GM12878 (cell line): ENCODE data around the gene GRIK3. TPM values are rescaled to one million over a fixed set of nuclear protein-coding genes. Genes with fewer than 3 reads are reported as not detected.

Source experiments
- ATAC-seq: fragments of 200-7000 bp; cut with Tn5 transposase; 3 replicates; pipeline ENCODE4 v1.9.1; 2020; ENCODE audit warnings: mild to moderate bottlenecking, moderate library complexity
- BruUV-seq: library from RNA; stranded (reverse); fragments of 400-500 nt; replicated peaks from 2 replicates; lab custom pipeline; 2021; lab: Mats Ljungman, UMichigan
- CTCF ChIA-PET: fragments of 300-600 bp; sonication (Branson Sonifier 250); formaldehyde crosslinking; extraction: SDS; loops from one replicate; lab custom pipeline; 2021; ENCODE audit warnings: inconsistent platforms; lab: Yijun Ruan, JAX
- POLR2A ChIA-PET: fragments of 350-600 bp; formaldehyde crosslinking; extraction: SDS; loops from one replicate; lab custom pipeline; 2021; ENCODE audit warnings: inconsistent platforms; lab: Charles Lee
- RAD21 ChIA-PET: fragments of 300-600 bp; sonication (Branson Sonifier 250); formaldehyde crosslinking; loops from one replicate; lab custom pipeline; 2023; ENCODE audit warnings: antibody characterized with exemption; ENCODE audit not compliant: unreplicated experiment; lab: Charles Lee
- SMC1A ChIA-PET: fragments of 300-600 bp; sonication (Branson Sonifier 250); formaldehyde crosslinking; loops from one replicate; lab custom pipeline; 2023; ENCODE audit not compliant: unreplicated experiment, uncharacterized antibody; lab: Charles Lee
- DNase-seq: peaks from one replicate; pipeline ENCODE4 v3.0.0-alpha.2; 2011; ENCODE audit warnings: low read depth, low spot score
- FAIRE-seq: peaks from 3 replicates; lab custom pipeline; 2011; peaks lifted over from hg19 to GRCh38; lab: Jason Lieb, UNC
- H2AFZ ChIP-seq: 2 replicates; pipeline ENCODE4 v1.6.0; 2011; ENCODE audit warnings: low read depth, low read length, control low read depth; ENCODE audit not compliant: control insufficient read depth
- H3K27ac ChIP-seq: 2 replicates; pipeline ENCODE4 v1.5.1; 2011; ENCODE audit warnings: control low read depth; ENCODE audit not compliant: control insufficient read depth, insufficient read depth
- H3K27me3 ChIP-seq, 2 experiments: replicated peaks in 1 of 2; 2 replicates each; pipeline versions ENCODE4 v1.6.0 to v1.6.1; 2011; ENCODE audit warnings: low read length in 1 of 2; ENCODE audit not compliant: control insufficient read depth in 2 of 2, insufficient read depth in 2 of 2
- H3K36me3 ChIP-seq, 2 experiments: 2 replicates each; pipeline ENCODE4 v1.5.1; 2011; ENCODE audit warnings: low read length in 1 of 2; ENCODE audit not compliant: control insufficient read depth in 2 of 2, insufficient read depth in 2 of 2
- H3K4me1 ChIP-seq: 2 replicates; pipeline ENCODE4 v1.6.1; 2011; ENCODE audit warnings: mild to moderate bottlenecking, low read length, moderate library complexity, mixed read lengths; ENCODE audit not compliant: control insufficient read depth, insufficient read depth
- H3K4me2 ChIP-seq: 2 replicates; pipeline ENCODE4 v1.6.0; 2011; ENCODE audit warnings: control low read depth; ENCODE audit not compliant: control insufficient read depth, insufficient read depth
- H3K4me3 ChIP-seq: fragments of 200-600 bp; sonication (generic); 2 replicates; pipeline ENCODE4 v1.5.1; 2016
- H3K79me2 ChIP-seq: 2 replicates; pipeline ENCODE4 v1.6.0; 2011; ENCODE audit warnings: low read length; ENCODE audit not compliant: control insufficient read depth, insufficient read depth
- H3K9ac ChIP-seq: 2 replicates; pipeline ENCODE4 v1.8.0; 2011; ENCODE audit warnings: low read length, control low read depth, mixed read lengths; ENCODE audit not compliant: control insufficient read depth, insufficient read depth
- H3K9me3 ChIP-seq: replicated peaks from 3 replicates; pipeline ENCODE4 v1.5.1; 2011; ENCODE audit warnings: mild to moderate bottlenecking, low read length; ENCODE audit not compliant: control insufficient read depth, insufficient read depth
- H4K20me1 ChIP-seq: 2 replicates; pipeline ENCODE4 v1.6.0; 2011; ENCODE audit not compliant: control insufficient read depth, insufficient read depth
- BACH1 ChIP-seq: fragments of 450-650 bp; IDR thresholded peaks from 2 replicates; pipeline ENCODE4 v1.6.1; 2017; ENCODE audit warnings: mild to moderate bottlenecking, borderline replicate concordance
- CBFB ChIP-seq: IDR thresholded peaks from 2 replicates; pipeline ENCODE4 v1.6.1; 2016; ENCODE audit warnings: antibody characterized with exemption, low read depth
- CBX3 ChIP-seq: fragments of 200-600 bp; sonication (generic); IDR thresholded peaks from 2 replicates; pipeline ENCODE4 v1.6.1; 2016; ENCODE audit warnings: low read depth, borderline replicate concordance
- CHD4 ChIP-seq: fragments of 200-600 bp; sonication (generic); IDR thresholded peaks from 2 replicates; pipeline ENCODE4 v1.6.1; 2016; ENCODE audit warnings: mild to moderate bottlenecking
- EP300 ChIP-seq, 2 experiments: fragments of 150-350 bp in 1 of 2; IDR thresholded peaks; 2 replicates each; pipeline ENCODE4 v1.6.1; 2011 to 2012; ENCODE audit warnings: low read depth in 2 of 2, low read length in 2 of 2, borderline replicate concordance in 1 of 2, improper control_type of control experiment in 1 of 2, inconsistent platforms in 1 of 2; ENCODE audit not compliant: control insufficient read depth in 1 of 2
- MAX ChIP-seq: IDR thresholded peaks from 2 replicates; pipeline ENCODE4 v1.6.1; 2012; ENCODE audit warnings: low read depth, low read length, improper control_type of control experiment
- NRF1 ChIP-seq: conservative IDR thresholded peaks from 2 replicates; pipeline ENCODE4 v1.6.1; 2011; ENCODE audit warnings: mild to moderate bottlenecking, low read depth, low read length, improper control_type of control experiment
- PAX8 ChIP-seq: fragments of 450-650 bp; IDR thresholded peaks from 2 replicates; pipeline ENCODE4 v1.6.1; 2017; ENCODE audit warnings: mild to moderate bottlenecking, moderate library complexity
- RFX5 ChIP-seq: IDR thresholded peaks from 2 replicates; pipeline ENCODE4 v1.6.1; 2011; ENCODE audit warnings: low read depth, low read length, improper control_type of control experiment
- RUNX3 ChIP-seq: IDR thresholded peaks from 2 replicates; pipeline ENCODE4 v1.6.1; 2012; ENCODE audit warnings: low read length, inconsistent platforms
- SIX5 ChIP-seq: IDR thresholded peaks from 2 replicates; pipeline ENCODE4 v1.6.1; 2011; ENCODE audit warnings: mild to moderate bottlenecking, low read depth, low read length, moderate library complexity; ENCODE audit not compliant: severe bottlenecking
- SREBF2 ChIP-seq: IDR thresholded peaks from 2 replicates; pipeline ENCODE4 v1.6.1; 2012; ENCODE audit warnings: mild to moderate bottlenecking, low read length
- ZBTB33 ChIP-seq: fragments of 450-650 bp; IDR thresholded peaks from 2 replicates; pipeline ENCODE4 v1.6.1; 2017; ENCODE audit warnings: mild to moderate bottlenecking
- ZBTB40 ChIP-seq: fragments of 450-650 bp; IDR thresholded peaks from 2 replicates; pipeline ENCODE4 v1.6.1; 2016; ENCODE audit warnings: mild to moderate bottlenecking, moderate library complexity, borderline replicate concordance
- WGBS: methylation state at CpG from one replicate; pipeline ENCODE4 v1.1.6; 2016; ENCODE audit warnings: low lambda C conversion rate; ENCODE audit not compliant: insufficient replicate concordance, insufficient coverage; ENCODE audit errors: missing lambda C conversion rate; 5-methylcytosine and 5-hydroxymethylcytosine counted together
- in situ Hi-C: fragments of 300-500 bp; cut with MboI; formaldehyde crosslinking; loops from 9 replicates; pipeline ENCODE4 v1.14.3; 2018; ENCODE audit warnings: mixed read lengths
- intact Hi-C: fragments of 100-400 bp; cut with micrococcal nuclease; formaldehyde crosslinking; loops from one replicate; pipeline ENCODE4 v1.14.2; 2022; ENCODE audit not compliant: unreplicated experiment
- polyA plus RNA-seq, 11 experiments: library from polyadenylated mRNA; depleted of rRNA in 4 of 11; unstranded in 6 of 11; stranded (reverse) in 5 of 11; fragments of >200 nt; fragmentation: Nextera tagmentation in 4 of 11; fragmentation: Illumina TruSeq in 1 of 11; extraction: Ambion mirVana in 4 of 11; extraction: Trizol in 1 of 11; gene quantifications; 1 replicate in 1 of 11; 2 replicates in 10 of 11; pipeline versions ENCODE4 v1.2.1 to v1.2.3, GENCODE V29; 2011 to 2016; ENCODE audit warnings: inconsistent platforms in 2 of 11, missing spikeins in 2 of 11, low read depth in 1 of 11
- total RNA-seq, 4 experiments: library from RNA; depleted of rRNA in 3 of 4; stranded (reverse); fragments of >200 nt in 3 of 4; fragmentation: Illumina TruSeq in 1 of 4; extraction: Trizol in 1 of 4; gene quantifications; 2 replicates each; pipeline versions ENCODE4 v1.2.1 to v1.2.3, GENCODE V29; 2013 to 2021

Gene GRIK3
- total and polyA plus RNA-seq, 10 of the 15 experiments (the other 5 are each of a cell fraction or from before 2014, with no cell fraction given) = not detected

GRCh38 chr1:36845802-36846201 lies 188.5 kb downstream of the GRIK3 start:
- no peaks in the 10 kb centered on the region for H3K9me3 ChIP-seq
- no peak for ATAC-seq
- intact Hi-C loops (no loop called here), in situ Hi-C loops (no loop called here)
- no peak overlapping the region for H3K4me2 ChIP-seq
- no peak overlapping the region for H3K9ac ChIP-seq
- H3K4me3 ChIP-seq = no peak overlapping the region
- no peaks in the 10 kb centered on the region for H3K79me2 ChIP-seq
- ChIA-PET CTCF (no interaction called here), POLR2A (no interaction called here), RAD21 (no interaction called here), SMC1A (no interaction called here)
- FAIRE-seq = no peak
- no peaks in the 10 kb centered on the region for H3K4me1 ChIP-seq
- no peak overlapping the region for H3K27ac ChIP-seq
- H3K36me3 ChIP-seq = no peaks in the 10 kb centered on the region
- no TSS peak for BruUV-seq
- no peak for DNase-seq
- no peak overlapping the region for H2AFZ ChIP-seq
- peaks cover 0 to 3% of the 10 kb centered on the region in 2 experiments; a peak in 1 of 4 replicates for H3K27me3 ChIP-seq
- WGBS = 43% methylated on average over 14 of the region's 14 CpGs
- H4K20me1 ChIP-seq = no peaks in the 10 kb centered on the region
- no peak for TF ChIP-seq ZBTB40
- no peak for TF ChIP-seq RUNX3
- no peak for TF ChIP-seq MAX
- no peak for TF ChIP-seq CBX3
- TF ChIP-seq EP300 (IDR thresholded peaks at IDR 0.05; ENCODE audit: borderline replicate concordance in 1 of 2, control insufficient read depth in 1 of 2, low read depth in 2 of 2, low read length in 2 of 2) = no peak
- no peak for TF ChIP-seq NRF1
- no peak for TF ChIP-seq PAX8
- no peak for TF ChIP-seq SIX5
- no peak for TF ChIP-seq RFX5
- TF ChIP-seq ZBTB33 = no peak
- TF ChIP-seq SREBF2 = no peak
- no peak for TF ChIP-seq CBFB
- no peak for TF ChIP-seq CHD4
- TF ChIP-seq BACH1 = no peak
